HepG2 (cell line): ENCODE data around the gene TPBGL. TPM values are rescaled to one million over a fixed set of nuclear protein-coding genes. Genes with fewer than 3 reads are reported as not detected.

ENCODE experiments used
- ATAC-seq: fragments of 200-7000 bp; cut with Tn5 transposase; 3 replicates; pipeline ENCODE4 v1.9.1; 2020; ENCODE audit warnings: mild to moderate bottlenecking, moderate library complexity
- BruUV-seq: library from RNA; stranded (reverse); fragments of 400-500 nt; replicated peaks from 2 replicates; lab custom pipeline; 2021; lab: Mats Ljungman, UMichigan
- CTCF ChIA-PET: fragments of 300-600 bp; formaldehyde crosslinking; extraction: SDS; loops from one replicate; lab custom pipeline; 2021; ENCODE audit warnings: low total read pairs, inconsistent platforms, low intra/inter-chr PET ratio; lab: Yijun Ruan, JAX
- POLR2A ChIA-PET: fragments of 350-600 bp; sonication (Branson Sonifier 250); formaldehyde crosslinking; loops from one replicate; lab custom pipeline; 2020; ENCODE audit warnings: antibody characterized with exemption, inconsistent platforms; lab: Yijun Ruan, JAX
- DNase-seq: peaks from one replicate; pipeline ENCODE4 v3.0.0-alpha.2; 2015; ENCODE audit warnings: low spot score
- FAIRE-seq: peaks from 3 replicates; lab custom pipeline; 2011; peaks lifted over from hg19 to GRCh38; lab: Jason Lieb, UNC
- H2AFZ ChIP-seq: one replicate; pipeline ENCODE4 v1.6.1; 2011; ENCODE audit warnings: low read length, inconsistent platforms
- H3K27ac ChIP-seq: fragments of 300-600 bp; 3 replicates; pipeline ENCODE4 v1.8.0; 2011; ENCODE audit warnings: mixed run types, mild to moderate bottlenecking, mixed read lengths, low read length, inconsistent platforms; ENCODE audit not compliant: insufficient read depth; ENCODE audit errors: extremely low read length
- H3K27me3 ChIP-seq, 2 experiments: fragments of 200-600 bp in 1 of 2; 2 replicates in 1 of 2; 3 replicates in 1 of 2; pipeline versions ENCODE4 v1.6.0 to v1.8.0; 2011; ENCODE audit warnings: low read length in 2 of 2, mild to moderate bottlenecking in 2 of 2, moderate library complexity in 2 of 2, inconsistent platforms in 1 of 2; ENCODE audit not compliant: insufficient read depth in 2 of 2, control insufficient read depth in 1 of 2
- H3K36me3 ChIP-seq, 2 experiments: fragments of 200-600 bp in 1 of 2; replicated peaks in 1 of 2; 2 replicates in 1 of 2; 3 replicates in 1 of 2; pipeline versions ENCODE4 v1.5.1 to v1.8.0; 2011; ENCODE audit warnings: low read length in 2 of 2, inconsistent platforms in 1 of 2; ENCODE audit not compliant: insufficient read depth in 2 of 2, control insufficient read depth in 1 of 2
- H3K4me1 ChIP-seq: 2 replicates; pipeline ENCODE4 v1.5.1; 2012; ENCODE audit warnings: low read length, inconsistent platforms; ENCODE audit not compliant: insufficient read depth
- H3K4me2 ChIP-seq: 2 replicates; pipeline ENCODE4 v1.6.0; 2011; ENCODE audit warnings: low read depth, low read length, inconsistent platforms
- H3K4me3 ChIP-seq, 3 experiments: fragments of 200-600 bp in 1 of 3; sonication (generic), shearing (Covaris generic) in 1 of 3; replicated peaks in 1 of 3; 2 replicates each; pipeline ENCODE4 v1.5.1; 2011 to 2016; ENCODE audit warnings: low read length in 3 of 3, inconsistent platforms in 2 of 3, low read depth in 2 of 3, mild to moderate bottlenecking in 2 of 3, control low read depth in 1 of 3, mixed read lengths in 1 of 3; ENCODE audit not compliant: insufficient read depth in 1 of 3
- H3K79me2 ChIP-seq: one replicate; pipeline ENCODE4 v1.6.1; 2011; ENCODE audit warnings: low read length, inconsistent platforms; ENCODE audit not compliant: insufficient read depth
- H3K9ac ChIP-seq: 2 replicates; pipeline ENCODE4 v1.6.0; 2011; ENCODE audit warnings: mild to moderate bottlenecking, low read depth, low read length, inconsistent platforms; ENCODE audit not compliant: insufficient read depth
- H3K9me3 ChIP-seq: 2 replicates; pipeline ENCODE4 v1.5.1; 2012; ENCODE audit warnings: mild to moderate bottlenecking, low read length
- H4K20me1 ChIP-seq: 2 replicates; pipeline ENCODE4 v1.6.0; 2011; ENCODE audit warnings: inconsistent platforms, mild to moderate bottlenecking, low read length, moderate library complexity; ENCODE audit not compliant: insufficient read depth
- AHR ChIP-seq: IDR thresholded peaks from 2 replicates; pipeline ENCODE4 v1.6.1; 2018; ENCODE audit warnings: missing genetic modification reagents, missing compliant biosample characterization
- ATF7-NPFF ChIP-seq: sonication (generic); formaldehyde crosslinking; IDR thresholded peaks from 2 replicates; pipeline ENCODE4 v1.8.1; 2023; ENCODE audit warnings: mild to moderate bottlenecking, low read depth, missing genetic modification reagents, moderate library complexity
- BRF2 ChIP-seq: sonication (generic); formaldehyde crosslinking; IDR thresholded peaks from 2 replicates; pipeline ENCODE4 v1.8.1; 2022; ENCODE audit warnings: mild to moderate bottlenecking, missing genetic modification reagents
- CREB1 ChIP-seq, 2 experiments: fragments of 450-650 bp in 1 of 2; IDR thresholded peaks; 2 replicates each; pipeline ENCODE4 v1.6.1; 2016 to 2017; ENCODE audit warnings: control low read depth in 1 of 2, mild to moderate bottlenecking in 1 of 2, missing compliant biosample characterization in 1 of 2, missing genetic modification characterization in 1 of 2
- GABPB1 ChIP-seq: IDR thresholded peaks from 2 replicates; pipeline ENCODE4 v1.6.1; 2016; ENCODE audit warnings: mild to moderate bottlenecking, missing genetic modification reagents, moderate library complexity, missing compliant biosample characterization
- HMGXB3 ChIP-seq: sonication (generic); formaldehyde crosslinking; IDR thresholded peaks from 2 replicates; pipeline ENCODE4 v1.4.0; 2020; ENCODE audit warnings: missing genetic modification reagents, borderline replicate concordance
- NR2F2 ChIP-seq: IDR thresholded peaks from 2 replicates; pipeline ENCODE4 v1.6.1; 2012; ENCODE audit warnings: low read depth, inconsistent platforms, borderline replicate concordance
- PATZ1 ChIP-seq: sonication (generic); formaldehyde crosslinking; IDR thresholded peaks from 2 replicates; pipeline ENCODE4 v1.4.0; 2020; ENCODE audit warnings: missing genetic modification reagents
- RNF2 ChIP-seq: fragments of 450-650 bp; conservative IDR thresholded peaks from 2 replicates; pipeline ENCODE4 v1.6.1; 2016; ENCODE audit warnings: low read depth
- TSC22D2 ChIP-seq: sonication (generic); formaldehyde crosslinking; IDR thresholded peaks from 2 replicates; pipeline ENCODE4 v1.5.1; 2020; ENCODE audit warnings: missing genetic modification reagents, mild to moderate bottlenecking, borderline replicate concordance
- ZMYM2 ChIP-seq: sonication (generic); formaldehyde crosslinking; IDR thresholded peaks from 2 replicates; pipeline ENCODE4 v1.8.0; 2022; ENCODE audit warnings: mild to moderate bottlenecking, missing genetic modification reagents
- WGBS: methylation state at CpG from one replicate; pipeline ENCODE4 v1.1.6; 2017; ENCODE audit warnings: low lambda C conversion rate; 5-methylcytosine and 5-hydroxymethylcytosine counted together
- in situ Hi-C: cut with HindIII; loops from 2 replicates; pipeline ENCODE4 v1.10.0; 2017; ENCODE audit warnings: low pct_unique_long_range_greater_than_20kb; ENCODE audit not compliant: extremely low pct_ligation_motif_present
- intact Hi-C: fragments of 100-400 bp; cut with micrococcal nuclease; formaldehyde crosslinking; loops from one replicate; pipeline ENCODE4 v1.10.0; 2022; ENCODE audit not compliant: unreplicated experiment
- polyA plus RNA-seq, 8 experiments: library from polyadenylated mRNA; depleted of rRNA in 3 of 8; stranded (reverse) in 7 of 8; unstranded in 1 of 8; fragments of >200 nt; fragmentation: Illumina TruSeq in 4 of 8; extraction: Trizol in 4 of 8; gene quantifications; 2 replicates each; pipeline versions ENCODE4 v1.2.1 to v1.2.3, GENCODE V29; 2011 to 2016; ENCODE audit warnings: low read depth in 4 of 8, missing spikeins in 1 of 8, mixed read lengths in 1 of 8; ENCODE audit not compliant: insufficient read depth in 1 of 8
- total RNA-seq, 5 experiments: library from RNA; depleted of rRNA; stranded (reverse); fragments of >200 nt; fragmentation: Illumina TruSeq; extraction: Trizol; gene quantifications; 2 replicates each; pipeline ENCODE4 v1.2.3, GENCODE V29; 2016; ENCODE audit warnings: low read depth in 1 of 5

TPBGL gene
- total and polyA plus RNA-seq, 2 of the 13 experiments (the other 11 are each of a cell fraction or from before 2014, with no cell fraction given): not detected

- no peak for TF ChIP-seq CREB1 (IDR thresholded peaks at IDR 0.05)
- no peak for TF ChIP-seq CREB1 (CRISPR knock-in tag; IDR thresholded peaks at IDR 0.05)
Measured at GRCh38 chr11:75229466-75229865, 11.1 kb upstream of the TPBGL start (continued).

GRCh38 chr11:75230621-75231020, 10.0 kb upstream of the TPBGL start:
- no peaks in the 10 kb centered on the region for H3K9me3 ChIP-seq
- 20% methylated on average over 2 of the region's 2 CpGs for WGBS
- H3K27me3 ChIP-seq: peaks cover 0 to 14% of the 10 kb centered on the region in 2 experiments; a peak in 3 of 5 replicates
- CTCF ChIA-PET: no interaction called here
- no peak for DNase-seq
- H3K79me2 ChIP-seq: no peaks in the 10 kb centered on the region
- H3K4me1 ChIP-seq: no peaks in the 10 kb centered on the region
- in situ Hi-C loops: no loop called here
- H4K20me1 ChIP-seq: no peaks in the 10 kb centered on the region
- H3K36me3 ChIP-seq: no peaks in the 10 kb centered on the region
- FAIRE-seq: no peak
- H3K4me2 ChIP-seq: no peak overlapping the region
- no peak for ATAC-seq
- H3K27ac ChIP-seq: no peak overlapping the region
- H2AFZ ChIP-seq: no peak overlapping the region
- TF ChIP-seq ATF7-NPFF: no peak
- no peak for TF ChIP-seq ZMYM2
- no peak for TF ChIP-seq TSC22D2 (CRISPR knock-in tag)
- TF ChIP-seq GABPB1 (CRISPR knock-in tag): no peak
- TF ChIP-seq PATZ1 (CRISPR knock-in tag): no peak
- no peak for TF ChIP-seq RNF2
- TF ChIP-seq NR2F2: no peak
- TF ChIP-seq BRF2 (CRISPR knock-in tag): no peak
- TF ChIP-seq AHR: no peak
- TF ChIP-seq HMGXB3 (CRISPR knock-in tag): no peak
- TF ChIP-seq, all 625 proteins: peak for 0
- Histone ChIP-seq H3K9ac (no peak overlapping the region), H3K4me3 (no peak overlapping the region)
- POLR2A ChIA-PET: no interaction called here
- BruUV-seq: no TSS peak
- intact Hi-C loops: no loop called here
